GM10248 (cell line): ENCODE results near the gene SH3D19.

Experiments
- CTCF ChIA-PET: fragments of 300-600 bp; sonication (Branson Sonifier 250); formaldehyde crosslinking; extraction: SDS; loops from one replicate; lab custom pipeline; 2021; ENCODE audit warnings: antibody characterized with exemption; lab: Yijun Ruan, JAX
- POLR2A ChIA-PET: fragments of 350-650 bp; sonication (Branson Sonifier 250); formaldehyde crosslinking; extraction: SDS; loops from one replicate; lab custom pipeline; 2020; ENCODE audit warnings: antibody characterized with exemption; lab: Yijun Ruan, JAX
- DNase-seq: peaks from one replicate; pipeline ENCODE4 v3.0.0; 2012; ENCODE audit errors: extremely low spot score
- TF ChIP-seq, protein P1 (sequence below): IDR thresholded peaks from 2 replicates; pipeline ENCODE4 v1.5.1; 2012; ENCODE audit warnings: mild to moderate bottlenecking, low read depth; ENCODE audit errors: extremely low read depth, missing control alignments, control extremely low read depth

SH3D19 gene

DNA sequence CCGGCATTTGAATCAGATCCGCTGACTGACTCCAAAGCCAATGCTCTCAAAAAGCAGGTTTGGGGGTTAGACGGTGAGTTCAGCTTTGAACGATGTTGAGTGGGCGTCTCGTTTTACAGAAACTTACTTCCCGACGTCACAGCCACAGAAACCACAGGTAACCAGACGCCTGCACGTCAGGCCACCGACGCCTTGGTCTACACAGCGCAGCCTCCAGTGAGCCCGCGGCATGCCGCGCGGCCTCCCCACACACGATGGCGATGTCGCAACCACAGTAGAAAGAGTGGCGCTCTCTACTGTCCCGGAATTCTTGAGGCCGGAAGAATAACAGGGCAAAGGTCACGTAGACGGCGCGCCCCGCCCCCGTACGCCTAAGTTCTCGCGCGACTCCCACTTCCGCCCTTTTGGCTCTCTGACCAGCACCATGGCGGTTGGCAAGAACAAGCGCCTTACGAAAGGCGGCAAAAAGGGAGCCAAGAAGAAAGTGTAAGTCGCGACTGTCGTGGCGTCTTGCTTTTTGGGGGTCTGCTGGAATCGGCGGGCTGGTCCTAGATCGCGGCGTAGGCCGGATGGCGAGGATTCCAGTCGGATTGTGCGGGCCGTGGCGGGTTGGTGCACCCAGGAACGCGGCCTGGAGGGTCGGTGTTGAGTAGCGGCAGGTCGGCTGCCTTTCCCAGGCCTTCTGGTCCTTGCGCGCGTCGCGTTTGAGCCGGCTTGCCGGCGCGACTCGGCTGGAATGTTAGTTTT, 226.0 kb downstream of the SH3D19 start, which contains the start of gene RPS3A:
Gene RPS3A (plus strand): TSS at position 400 of the 747 bp plus-strand sequence. CDS start 25 bp downstream, at position 425.
- CTCF ChIA-PET, result interaction anchor here (1.0 to 2.9 kb wide), 8 partner anchors 10 to 69 kb away, joined by 3 to 16 read pairs (median 5); no protein-coding TSS in a partner anchor
- POLR2A ChIA-PET, result interaction anchor here (0.6 to 1.0 kb wide), 4 partner anchors 13 to 647 kb away, joined by 3 to 7 read pairs (median 3); no protein-coding TSS in a partner anchor
- peak; percentile 93 for DNase-seq
- TF ChIP-seq, protein P1, sequence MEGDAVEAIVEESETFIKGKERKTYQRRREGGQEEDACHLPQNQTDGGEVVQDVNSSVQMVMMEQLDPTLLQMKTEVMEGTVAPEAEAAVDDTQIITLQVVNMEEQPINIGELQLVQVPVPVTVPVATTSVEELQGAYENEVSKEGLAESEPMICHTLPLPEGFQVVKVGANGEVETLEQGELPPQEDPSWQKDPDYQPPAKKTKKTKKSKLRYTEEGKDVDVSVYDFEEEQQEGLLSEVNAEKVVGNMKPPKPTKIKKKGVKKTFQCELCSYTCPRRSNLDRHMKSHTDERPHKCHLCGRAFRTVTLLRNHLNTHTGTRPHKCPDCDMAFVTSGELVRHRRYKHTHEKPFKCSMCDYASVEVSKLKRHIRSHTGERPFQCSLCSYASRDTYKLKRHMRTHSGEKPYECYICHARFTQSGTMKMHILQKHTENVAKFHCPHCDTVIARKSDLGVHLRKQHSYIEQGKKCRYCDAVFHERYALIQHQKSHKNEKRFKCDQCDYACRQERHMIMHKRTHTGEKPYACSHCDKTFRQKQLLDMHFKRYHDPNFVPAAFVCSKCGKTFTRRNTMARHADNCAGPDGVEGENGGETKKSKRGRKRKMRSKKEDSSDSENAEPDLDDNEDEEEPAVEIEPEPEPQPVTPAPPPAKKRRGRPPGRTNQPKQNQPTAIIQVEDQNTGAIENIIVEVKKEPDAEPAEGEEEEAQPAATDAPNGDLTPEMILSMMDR, result peak; percentile 97

DNA sequence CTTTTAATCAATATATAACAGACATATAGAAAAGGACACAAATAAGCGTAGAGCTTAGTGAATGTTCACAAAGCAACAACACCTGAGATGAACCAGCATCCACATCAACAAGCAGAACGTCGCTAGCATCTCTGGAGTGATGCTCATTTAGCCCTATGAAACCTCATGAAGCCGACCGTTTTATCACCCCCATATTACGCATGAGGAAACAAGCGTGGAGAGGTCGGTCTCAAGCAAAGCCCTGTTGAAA, 226.5 kb downstream of the SH3D19 start:
- TF ChIP-seq, protein P1, result no peak
- DNase-seq, result no peak
- POLR2A ChIA-PET, result interaction anchor here (0.6 to 0.8 kb wide), 5 partner anchors 67 to 1456 kb away, joined by 3 to 7 read pairs (median 3); no protein-coding TSS in a partner anchor
- CTCF ChIA-PET, result interaction anchor here (1.0 to 2.9 kb wide), 8 partner anchors 9 to 69 kb away, joined by 3 to 16 read pairs (median 5); no protein-coding TSS in a partner anchor

DNA sequence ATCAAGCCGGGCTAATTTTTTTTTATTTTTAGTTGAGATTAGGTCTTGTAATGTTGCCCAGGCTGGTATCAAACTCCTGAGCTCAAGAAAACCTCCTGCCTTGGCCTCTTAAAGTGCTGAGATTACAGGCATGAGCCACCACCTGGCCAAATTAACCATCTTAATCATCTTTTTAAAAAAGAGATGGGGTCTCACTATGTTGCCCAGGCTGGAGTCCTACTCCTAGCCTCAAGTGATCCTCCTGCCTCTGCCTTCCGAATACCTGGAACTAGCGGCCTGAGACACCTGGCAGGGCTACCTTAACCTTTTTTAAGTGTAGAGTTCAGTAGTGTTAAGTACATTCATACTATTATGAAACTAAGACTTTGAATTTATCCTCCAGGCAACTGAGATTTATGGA, 227.6 kb downstream of the SH3D19 start:
- ChIA-PET POLR2A (no interaction called here), CTCF (interaction anchor here (1.6 to 2.0 kb wide), 3 partner anchors 8 to 24 kb away, joined by 5 to 10 read pairs (median 9); no protein-coding TSS in a partner anchor)
- TF ChIP-seq, protein P1, result no peak
- DNase-seq, result no peak

DNA sequence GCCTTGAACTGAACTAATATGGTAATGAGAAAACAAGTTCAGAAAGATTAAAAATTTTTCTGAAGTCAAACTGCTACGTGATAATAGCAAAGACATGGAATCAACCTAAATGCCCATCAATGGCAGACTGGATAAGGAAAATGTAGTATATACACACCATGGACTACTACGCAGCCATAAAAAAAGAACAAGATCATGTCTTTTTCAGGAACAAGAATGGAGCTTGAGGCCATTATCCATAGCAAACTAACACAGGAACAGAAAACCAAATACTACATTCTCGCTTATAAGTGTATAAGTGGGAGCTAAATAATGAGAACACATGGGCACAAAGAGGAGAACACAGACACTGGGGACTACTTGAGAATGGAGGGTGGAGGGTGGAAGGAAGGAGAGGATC, 230.3 kb downstream of the SH3D19 start:
- no peak for DNase-seq
- POLR2A ChIA-PET, result no interaction called here
- CTCF ChIA-PET, result no interaction called here
- TF ChIP-seq, protein P1, result no peak

DNA sequence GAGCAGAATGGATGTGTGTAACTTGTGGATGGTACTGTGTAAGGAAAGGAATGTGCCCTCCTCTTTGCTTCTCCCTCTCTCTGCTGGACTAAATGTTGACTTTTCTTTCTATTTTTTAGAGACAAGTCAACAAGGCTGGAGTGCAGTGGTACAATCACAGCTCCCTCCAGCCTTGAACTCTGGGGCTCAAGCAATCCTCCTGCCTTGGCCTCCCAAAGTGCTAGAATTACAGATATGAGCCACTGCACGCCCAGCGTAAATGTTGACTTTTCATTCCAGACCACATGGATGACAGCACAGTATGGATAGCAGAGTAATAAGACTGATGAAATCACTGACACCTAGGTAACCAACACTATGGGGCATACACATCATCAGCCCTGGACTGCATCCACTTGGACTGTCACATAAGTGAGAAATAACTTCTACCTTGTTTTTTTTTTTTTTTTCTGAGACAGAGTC, 231.1 kb downstream of the SH3D19 start:
- POLR2A ChIA-PET, result no interaction called here
- TF ChIP-seq, protein P1, result no peak
- CTCF ChIA-PET, result no interaction called here
- DNase-seq, result no peak

DNA sequence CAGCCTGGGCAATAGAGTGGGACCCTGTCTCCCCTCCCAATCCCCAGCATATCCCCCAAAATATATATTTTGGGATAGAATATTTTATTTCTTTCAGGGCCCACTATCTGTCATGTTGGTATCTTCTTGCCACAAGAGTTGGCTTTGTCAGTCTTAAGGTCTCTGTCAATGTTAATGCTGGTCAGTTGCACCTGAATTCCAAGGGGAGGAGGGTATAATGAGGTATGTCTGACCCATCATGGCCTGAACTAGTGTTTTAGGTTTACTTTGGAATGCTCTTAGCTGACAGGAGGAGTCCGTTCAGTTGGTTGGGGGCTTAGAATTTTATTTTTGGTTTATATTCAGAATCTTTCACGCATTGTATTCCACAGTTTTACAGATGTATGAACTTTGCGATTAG, 232.2 kb downstream of the SH3D19 start:
- ChIA-PET CTCF (no interaction called here), POLR2A (no interaction called here)
- TF ChIP-seq, protein P1, result no peak
- no peak for DNase-seq
